ENCODE measurements around the gene BRD7. TPM values are rescaled to one million over a fixed set of nuclear protein-coding genes. Genes with fewer than 3 reads are reported as not detected.

Gene BRD7
- total and polyA plus RNA-seq, 2 donors (not counting 3 experiments of a cell fraction or from before 2014, with no cell fraction given): 17.1 to 69.1 TPM

GRCh38 chr16:50416388-50416787 is 47.6 kb upstream of the BRD7 start:
- Histone ChIP-seq H3K79me2 (ENCODE audit: control insufficient read depth, insufficient read depth, low read length) (no peaks in the 10 kb centered on the region), H3K4me3 (replicated peaks in 1 of 3; ENCODE audit: insufficient read depth in 1 of 3, low read depth in 1 of 3, low read length in 3 of 3) (no peak overlapping the region), H3K9me3 (replicated peaks; ENCODE audit: control insufficient read depth, insufficient read depth, low read length) (no peaks in the 10 kb centered on the region), H3K36me3 (ENCODE audit: control insufficient read depth in 2 of 2, extremely low read depth in 1 of 2, insufficient read depth in 2 of 2, low read length in 2 of 2) (no peaks in the 10 kb centered on the region), H3K9ac (replicated peaks; ENCODE audit: extremely low read depth, insufficient read depth, low read length) (no peak overlapping the region), H3K4me1 (ENCODE audit: control insufficient read depth, extremely low read depth, insufficient read depth, low read length) (no peaks in the 10 kb centered on the region), H3K27ac (ENCODE audit: insufficient read depth, low read depth, low read length) (no peak overlapping the region), H3K9me1 (replicated peaks; ENCODE audit: control insufficient read depth, extremely low read depth, insufficient read depth, low read length) (no peaks in the 10 kb centered on the region), H3K4me2 (ENCODE audit: insufficient read depth, low read length) (no peak overlapping the region), H4K20me1 (replicated peaks; ENCODE audit: control insufficient read depth, extremely low read depth, insufficient read depth, low read length) (no peaks in the 10 kb centered on the region), H3K27me3 (ENCODE audit: control insufficient read depth in 2 of 2, insufficient read depth in 2 of 2, low read length in 2 of 2) (no peaks in the 10 kb centered on the region), H2AFZ (ENCODE audit: low read depth, low read length) (no peak overlapping the region)
- ChIA-PET POLR2A (no interaction called here), CTCF (no interaction called here)
- TF ChIP-seq JUN (IDR thresholded peaks at IDR 0.05; ENCODE audit: borderline replicate concordance, insufficient read depth, insufficient read length, low read depth): no peak
- no peak for TF ChIP-seq MYC (IDR thresholded peaks at IDR 0.05; ENCODE audit: low read depth, low read length)
- no peak for TF ChIP-seq CTCF (IDR thresholded peaks at IDR 0.05; ENCODE audit: extremely low read depth in 1 of 2, insufficient read depth in 1 of 2, low read depth in 1 of 2, low read length in 2 of 2)
- TF ChIP-seq GATA2 (IDR thresholded peaks at IDR 0.05; ENCODE audit: insufficient read depth, insufficient read length, low read depth, low read length): no peak
- TF ChIP-seq FOS (IDR thresholded peaks at IDR 0.05; ENCODE audit: borderline replicate concordance, insufficient read depth, low read length): no peak
- TF ChIP-seq EZH2 (IDR thresholded peaks at IDR 0.05; ENCODE audit: borderline replicate concordance, low read depth, low read length, severe bottlenecking): no peak
- TF ChIP-seq POLR2AphosphoS5 (IDR thresholded peaks at IDR 0.05; ENCODE audit: insufficient read depth, low read depth, low read length): no peak
- TF ChIP-seq POLR2A (IDR thresholded peaks at IDR 0.05; ENCODE audit: low read depth, low read length): no peak
- TF ChIP-seq MAX (IDR thresholded peaks at IDR 0.05; ENCODE audit: insufficient read depth, insufficient read length): no peak
- DNase-seq (ENCODE audit: low read depth, low spot score): no peak
- BruUV-seq (replicated peaks): no TSS peak
- intact Hi-C loops (cut with micrococcal nuclease): no loop called here
- dilution Hi-C loops (cut with MboI; ENCODE audit: extremely low pct_ligation_motif_present, low sequenced_read_pairs): no loop called here
- no peak for FAIRE-seq
